ENCODE measurements around the gene MXRA8. TPM values are rescaled to one million over a fixed set of nuclear protein-coding genes. Genes with fewer than 3 reads are reported as not detected.

The MXRA8 gene
- total and polyA plus RNA-seq, 9 of the 15 experiments (the other 6 are each of a cell fraction or from before 2014, with no cell fraction given): 0.66 to 11.3 (median 6.3) TPM

- TF ChIP-seq ZNF407 (IDR thresholded peaks at IDR 0.05; ENCODE audit: low read depth) (no peak), CBX8 (IDR thresholded peaks at IDR 0.05; ENCODE audit: borderline replicate concordance, extremely low read depth, low read depth, low read length, poor library complexity, severe bottlenecking) (no peak), CGGBP1 (CRISPR knock-in tag; IDR thresholded peaks at IDR 0.05) (peak; percentile 87; the same call in 1 of the 2 replicates), FOXJ2 (tag; IDR thresholded peaks at IDR 0.05) (peak; percentile 93), ARID4B (CRISPR knock-in tag; IDR thresholded peaks at IDR 0.05) (peak; percentile 94), FOXA1 (IDR thresholded peaks at IDR 0.05; ENCODE audit: borderline replicate concordance) (no peak), RAD21 (CRISPR knock-in tag; conservative IDR thresholded peaks at IDR 0.05 in 1 of 2, IDR thresholded peaks at IDR 0.05 in 1 of 2) (peak in 1 of 2 experiments; percentile 18; a peak in 1 of 4 replicates), ASH1L (IDR thresholded peaks at IDR 0.05; ENCODE audit: borderline replicate concordance, low read depth, partially characterized antibody) (peak; percentile 79), U2AF2 (optimal IDR thresholded peaks at IDR 0.05; ENCODE audit: low read depth, low read length) (no peak)
Measured at GRCh38 chr1:1374929-1375662, 16.7 kb upstream of the MXRA8 start, which contains the start of gene AURKAIP1 (continued).
